DND-41 (cell line): ENCODE results near the gene WNK3.

Experiments used
- ATAC-seq: fragments of 200-7000 bp; cut with Tn5 transposase; 3 replicates; pipeline ENCODE4 v1.9.1; 2021; ENCODE audit warnings: low read depth; ENCODE audit not compliant: insufficient read depth
- DNase-seq: peaks from one replicate; pipeline ENCODE4 v3.0.0-alpha.2; 2020
- H2AFZ ChIP-seq: 2 replicates; pipeline ENCODE4 v1.6.0; 2012; ENCODE audit warnings: low read depth, low read length
- H3K27ac ChIP-seq: 2 replicates; pipeline ENCODE4 v1.5.1; 2012; ENCODE audit warnings: low read length, inconsistent platforms
- H3K27me3 ChIP-seq: fragments of 200-600 bp; sonication (generic); 2 replicates; pipeline ENCODE4 v1.6.0; 2012; ENCODE audit warnings: low read length, mild to moderate bottlenecking, inconsistent platforms; ENCODE audit not compliant: insufficient read depth, poor library complexity
- H3K36me3 ChIP-seq: 2 replicates; pipeline ENCODE4 v1.5.1; 2012; ENCODE audit warnings: low read length, inconsistent platforms; ENCODE audit not compliant: insufficient read depth
- H3K4me1 ChIP-seq: 2 replicates; pipeline ENCODE4 v1.5.1; 2012; ENCODE audit warnings: mild to moderate bottlenecking, low read length; ENCODE audit not compliant: insufficient read depth
- H3K4me2 ChIP-seq: 2 replicates; pipeline ENCODE4 v1.6.0; 2012; ENCODE audit warnings: mild to moderate bottlenecking, moderate library complexity, low read length, inconsistent platforms; ENCODE audit not compliant: insufficient read depth
- H3K4me3 ChIP-seq, 2 experiments: fragments of 200-600 bp in 1 of 2; shearing (Covaris generic) in 1 of 2; 2 replicates each; pipeline ENCODE4 v1.5.1; 2012 to 2016; ENCODE audit warnings: inconsistent platforms in 2 of 2, low read length in 2 of 2, mild to moderate bottlenecking in 2 of 2, low read depth in 1 of 2, moderate library complexity in 1 of 2
- H3K79me2 ChIP-seq: 2 replicates; pipeline ENCODE4 v1.6.0; 2012; ENCODE audit warnings: low read length, inconsistent platforms; ENCODE audit not compliant: insufficient read depth
- H3K9ac ChIP-seq: 2 replicates; pipeline ENCODE4 v1.6.0; 2012; ENCODE audit warnings: low read depth, mild to moderate bottlenecking, inconsistent platforms, low read length, moderate library complexity
- H3K9me3 ChIP-seq: 2 replicates; pipeline ENCODE4 v1.5.1; 2012; ENCODE audit warnings: low read length, moderate library complexity, mild to moderate bottlenecking, inconsistent platforms; ENCODE audit not compliant: insufficient read depth, severe bottlenecking
- H4K20me1 ChIP-seq: 2 replicates; pipeline ENCODE4 v1.6.0; 2012; ENCODE audit warnings: low read length; ENCODE audit not compliant: insufficient read depth
- EZH2 ChIP-seq: IDR thresholded peaks from 3 replicates; pipeline ENCODE4 v1.6.1; 2012; ENCODE audit warnings: borderline replicate concordance, low read depth, mild to moderate bottlenecking, moderate library complexity, low read length, inconsistent platforms; ENCODE audit not compliant: severe bottlenecking
- TF ChIP-seq, protein P1 (sequence below): IDR thresholded peaks from 2 replicates; pipeline ENCODE4 v1.5.1; 2012; ENCODE audit warnings: borderline replicate concordance, low read length, moderate library complexity, mild to moderate bottlenecking; ENCODE audit not compliant: poor library complexity, severe bottlenecking; ENCODE audit errors: extremely low read depth

Gene WNK3

DNA sequence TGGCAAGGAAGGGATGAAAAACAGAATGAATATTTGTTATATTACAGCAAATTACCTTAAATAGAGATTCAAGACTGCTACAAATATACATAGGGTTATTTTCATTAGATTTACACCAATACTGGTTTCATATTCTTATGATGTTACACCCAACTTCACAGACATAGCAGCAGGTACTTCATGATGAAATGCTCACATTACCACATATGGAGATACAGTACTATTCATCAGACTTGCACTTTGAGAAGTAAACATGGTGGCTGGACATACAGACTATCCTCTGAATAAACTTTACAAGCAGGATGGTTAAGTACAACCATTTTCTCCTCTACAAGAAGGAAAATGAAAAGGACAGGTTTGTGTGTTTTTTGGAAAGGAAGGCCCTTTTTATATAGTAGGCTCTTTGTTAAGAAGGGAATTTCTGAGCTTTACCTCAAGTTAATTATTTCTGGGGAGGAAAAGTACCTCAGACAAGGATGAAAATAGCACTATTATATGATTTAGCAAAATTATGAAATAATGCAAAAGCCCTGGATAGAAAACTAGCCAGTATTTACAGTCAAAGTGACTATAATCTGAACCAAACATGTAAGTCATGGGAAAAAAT, 162.8 kb downstream of the WNK3 start:
- H2AFZ ChIP-seq = no peak overlapping the region
- DNase-seq = no peak
- H4K20me1 ChIP-seq = no peaks in the 10 kb centered on the region
- H3K4me2 ChIP-seq = no peak overlapping the region
- no peaks in the 10 kb centered on the region for H3K36me3 ChIP-seq
- no peak for TF ChIP-seq EZH2
- TF ChIP-seq, protein P1, sequence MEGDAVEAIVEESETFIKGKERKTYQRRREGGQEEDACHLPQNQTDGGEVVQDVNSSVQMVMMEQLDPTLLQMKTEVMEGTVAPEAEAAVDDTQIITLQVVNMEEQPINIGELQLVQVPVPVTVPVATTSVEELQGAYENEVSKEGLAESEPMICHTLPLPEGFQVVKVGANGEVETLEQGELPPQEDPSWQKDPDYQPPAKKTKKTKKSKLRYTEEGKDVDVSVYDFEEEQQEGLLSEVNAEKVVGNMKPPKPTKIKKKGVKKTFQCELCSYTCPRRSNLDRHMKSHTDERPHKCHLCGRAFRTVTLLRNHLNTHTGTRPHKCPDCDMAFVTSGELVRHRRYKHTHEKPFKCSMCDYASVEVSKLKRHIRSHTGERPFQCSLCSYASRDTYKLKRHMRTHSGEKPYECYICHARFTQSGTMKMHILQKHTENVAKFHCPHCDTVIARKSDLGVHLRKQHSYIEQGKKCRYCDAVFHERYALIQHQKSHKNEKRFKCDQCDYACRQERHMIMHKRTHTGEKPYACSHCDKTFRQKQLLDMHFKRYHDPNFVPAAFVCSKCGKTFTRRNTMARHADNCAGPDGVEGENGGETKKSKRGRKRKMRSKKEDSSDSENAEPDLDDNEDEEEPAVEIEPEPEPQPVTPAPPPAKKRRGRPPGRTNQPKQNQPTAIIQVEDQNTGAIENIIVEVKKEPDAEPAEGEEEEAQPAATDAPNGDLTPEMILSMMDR = no peak
- H3K4me3 ChIP-seq = no peak overlapping the region
- no peak overlapping the region for H3K9ac ChIP-seq
- no peak overlapping the region for H3K27ac ChIP-seq
- no peaks in the 10 kb centered on the region for H3K27me3 ChIP-seq
- no peaks in the 10 kb centered on the region for H3K4me1 ChIP-seq
- no peaks in the 10 kb centered on the region for H3K9me3 ChIP-seq
- no peak for ATAC-seq
- no peaks in the 10 kb centered on the region for H3K79me2 ChIP-seq

DNA sequence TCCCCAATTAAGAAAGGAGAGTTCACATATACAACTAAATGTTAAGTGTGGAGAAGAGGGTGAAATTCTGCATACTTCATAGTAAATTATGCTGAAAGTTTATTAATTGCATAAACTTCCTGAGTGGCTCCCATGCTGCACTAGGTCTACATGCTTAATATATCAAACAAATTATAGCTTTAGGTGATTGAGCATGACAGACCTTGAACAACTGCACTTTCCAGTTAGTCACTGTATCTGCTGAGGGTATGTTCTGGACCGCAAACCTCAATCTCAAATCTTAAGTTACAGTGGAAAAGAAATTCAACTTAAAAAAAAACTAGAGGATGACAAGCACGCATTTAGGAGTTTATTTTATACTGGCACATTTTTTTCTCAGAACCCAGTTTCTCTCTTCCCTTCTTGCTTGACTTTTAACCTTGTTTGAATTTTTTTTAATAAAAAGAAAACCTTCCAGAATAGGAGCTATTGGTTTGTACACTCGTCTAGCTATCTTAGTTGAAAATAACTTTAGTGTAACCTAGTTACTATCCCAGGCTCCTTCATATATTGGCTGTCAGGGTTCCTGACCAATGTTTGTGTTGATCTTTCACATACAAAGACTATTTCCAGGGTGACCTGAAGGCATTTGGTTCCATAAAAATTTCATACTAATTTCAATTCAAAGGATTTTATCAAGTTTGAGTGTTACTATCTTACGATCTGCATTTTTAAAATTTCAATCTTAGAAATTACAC, 164.6 kb downstream of the WNK3 start:
- Histone ChIP-seq H3K9ac (no peak overlapping the region), H3K27ac (no peak overlapping the region), H3K4me3 (no peak overlapping the region), H3K4me2 (no peak overlapping the region), H3K4me1 (no peaks in the 10 kb centered on the region), H3K36me3 (no peaks in the 10 kb centered on the region), H2AFZ (no peak overlapping the region), H3K79me2 (no peaks in the 10 kb centered on the region), H4K20me1 (no peaks in the 10 kb centered on the region), H3K27me3 (no peaks in the 10 kb centered on the region), H3K9me3 (no peaks in the 10 kb centered on the region)
- DNase-seq = no peak
- TF ChIP-seq, protein P1 = no peak
- TF ChIP-seq EZH2 = no peak
- ATAC-seq = no peak

DNA sequence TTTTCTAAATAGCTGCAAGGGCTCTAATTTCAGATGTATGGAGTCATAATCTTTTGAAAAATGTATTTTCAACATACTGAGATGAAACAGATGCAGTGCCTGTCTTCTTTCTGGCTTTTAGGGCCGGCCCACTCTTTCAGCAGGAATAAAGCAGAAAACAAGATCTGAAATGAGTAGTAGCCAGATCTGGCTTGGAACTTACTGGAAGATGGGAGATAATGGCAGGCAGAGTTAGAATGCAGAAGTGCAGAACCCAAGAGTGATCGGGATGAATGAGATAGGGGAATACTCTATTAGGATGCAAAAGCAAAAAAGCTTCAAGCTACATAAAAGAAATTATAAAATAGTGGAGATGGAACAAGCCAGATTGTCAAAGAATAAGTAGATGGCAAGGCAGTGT, 173.4 kb downstream of the WNK3 start:
- Histone ChIP-seq H3K4me2 (no peak overlapping the region), H3K4me3 (no peak overlapping the region), H3K79me2 (peaks cover 36% of the 10 kb centered on the region), H4K20me1 (peaks cover 25% of the 10 kb centered on the region), H3K9ac (no peak overlapping the region), H3K4me1 (peaks cover 34% of the 10 kb centered on the region), H3K27ac (no peak overlapping the region), H2AFZ (peak overlapping the region; percentile 9; the same call in 1 of the 2 replicates), H3K36me3 (peaks cover 20% of the 10 kb centered on the region), H3K9me3 (no peaks in the 10 kb centered on the region), H3K27me3 (no peaks in the 10 kb centered on the region)
- TF ChIP-seq EZH2 = no peak
- TF ChIP-seq, protein P1 = no peak
- ATAC-seq = no peak
- no peak for DNase-seq
